NCI-H82 treated with DMSO at 0.1 percent for 48 hours (cell line): ENCODE data around the gene BAZ2B.
"Not testable (repeated sequence)": the region's sequence is repeated elsewhere in the genome, so short reads cannot be mapped to it uniquely, and the experiment has no call there.

Source experiments
- DNase-seq: peaks from one replicate; lab custom pipeline; 2025; ENCODE audit not compliant: unreplicated experiment; lab: John Stamatoyannopoulos, UW

Gene BAZ2B

DNA sequence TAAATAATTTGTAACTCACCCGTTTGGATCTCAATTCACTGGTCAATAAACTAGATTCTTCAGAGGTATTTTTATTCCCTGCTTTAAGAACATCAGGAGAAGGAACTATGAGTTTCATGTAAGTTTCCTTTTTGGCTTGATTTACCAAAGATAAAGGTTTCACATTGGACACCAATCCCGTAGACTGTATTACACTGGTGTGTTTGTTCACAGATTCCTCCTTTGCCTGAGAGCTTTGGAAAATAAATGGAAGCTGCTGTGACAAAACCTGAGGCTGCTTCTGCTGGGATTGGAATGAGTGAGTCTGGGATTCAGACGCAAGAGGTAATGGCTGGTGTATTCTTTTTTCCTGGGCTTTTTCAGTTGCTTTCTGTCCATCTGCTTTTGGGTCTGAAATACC is 178.1 kb downstream of the BAZ2B start:
- DNase-seq = no peak

DNA sequence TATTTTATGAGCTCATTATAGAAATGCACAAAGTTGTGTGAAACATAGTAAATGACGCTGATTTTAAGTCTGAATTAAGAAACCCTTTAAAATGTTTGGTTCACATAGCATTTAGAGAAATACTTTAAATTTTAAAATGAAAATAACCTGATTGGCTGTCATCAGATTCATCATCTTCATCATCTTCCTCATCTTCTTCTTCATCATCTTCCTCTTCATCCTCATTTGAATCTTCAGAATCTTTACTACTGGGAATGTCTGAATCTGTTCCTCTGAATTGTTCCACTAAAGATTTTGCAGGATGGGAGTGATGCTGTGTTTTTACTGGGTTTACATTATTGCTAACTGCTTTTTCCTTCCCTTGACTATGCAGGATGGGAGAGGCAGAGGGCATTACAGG is 183.7 kb downstream of the BAZ2B start:
- no peak for DNase-seq

DNA sequence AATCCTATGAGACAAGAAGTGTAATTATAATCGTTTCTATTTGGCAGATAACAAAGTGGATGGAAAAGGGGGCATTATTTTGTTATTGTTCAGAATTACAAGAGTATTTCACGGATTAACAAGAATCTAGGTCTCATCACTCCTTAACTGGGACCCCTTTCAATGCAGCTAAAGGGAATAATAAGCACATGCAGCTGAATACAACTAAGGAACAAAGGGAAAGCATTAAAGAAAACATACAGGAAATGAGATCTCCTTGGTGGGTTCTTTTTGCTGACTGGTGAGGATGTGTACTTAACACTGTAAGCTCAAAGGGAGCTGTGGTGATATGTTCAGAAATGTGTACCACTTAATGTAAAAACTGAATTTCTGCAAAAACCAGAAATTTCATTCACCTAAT is 189.3 kb downstream of the BAZ2B start:
- DNase-seq = no peak

DNA sequence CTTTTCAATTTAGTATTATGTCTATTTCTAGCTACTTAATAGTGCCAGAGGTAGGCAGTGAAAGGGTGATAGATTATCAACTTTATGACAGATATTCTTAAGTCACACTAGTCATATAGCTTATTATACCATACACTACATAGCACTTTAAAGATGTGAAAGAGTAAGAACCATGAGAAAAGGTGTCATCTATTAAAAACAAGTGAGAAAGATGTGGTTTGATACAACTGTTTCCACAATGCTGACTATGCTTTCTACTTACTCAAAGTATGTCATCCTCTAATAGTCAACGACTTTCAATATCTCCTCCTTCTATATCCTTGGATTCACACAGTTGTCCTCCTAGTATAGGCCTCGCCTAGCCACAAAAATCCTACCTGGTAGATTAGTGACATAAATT is 196.9 kb downstream of the BAZ2B start:
- DNase-seq = no peak

DNA sequence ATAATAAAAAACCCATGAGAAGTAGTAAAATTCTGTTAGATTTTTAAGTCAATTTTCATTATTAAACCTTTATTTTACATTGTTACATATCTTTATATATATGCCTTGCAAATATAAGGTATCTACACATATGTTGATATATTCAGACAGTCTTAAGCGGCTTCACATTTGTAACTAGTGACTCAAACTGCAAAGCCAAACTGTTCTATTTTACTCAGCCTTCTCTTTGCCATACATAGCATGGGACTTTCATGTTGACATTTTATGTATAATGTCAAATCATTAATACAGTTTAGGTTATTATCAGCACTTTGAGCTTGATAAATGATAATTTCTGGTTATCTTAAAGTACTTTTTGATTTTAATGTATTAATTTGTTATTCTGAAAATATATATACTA is 204.9 kb downstream of the BAZ2B start:
- DNase-seq = no peak

DNA sequence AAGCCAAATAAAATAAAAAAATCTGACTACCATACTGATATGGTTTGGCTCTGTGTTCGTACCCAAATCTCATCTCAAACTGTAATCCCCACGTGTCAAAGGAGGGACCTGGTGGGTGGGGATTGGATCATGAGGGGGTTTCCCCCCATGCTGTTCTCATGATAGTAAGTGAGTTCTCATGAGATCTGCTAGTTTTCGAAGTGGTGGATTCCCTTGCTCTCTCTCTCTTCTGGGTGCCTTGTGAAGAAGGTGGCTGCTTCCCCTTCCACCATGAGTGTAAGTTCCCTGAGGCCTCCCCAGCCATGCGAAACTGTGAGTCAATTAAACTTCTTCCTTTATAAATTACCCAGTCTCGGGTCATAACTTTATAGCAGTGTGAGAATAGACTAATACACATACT is 206.1 kb downstream of the BAZ2B start:
- no peak for DNase-seq

DNA sequence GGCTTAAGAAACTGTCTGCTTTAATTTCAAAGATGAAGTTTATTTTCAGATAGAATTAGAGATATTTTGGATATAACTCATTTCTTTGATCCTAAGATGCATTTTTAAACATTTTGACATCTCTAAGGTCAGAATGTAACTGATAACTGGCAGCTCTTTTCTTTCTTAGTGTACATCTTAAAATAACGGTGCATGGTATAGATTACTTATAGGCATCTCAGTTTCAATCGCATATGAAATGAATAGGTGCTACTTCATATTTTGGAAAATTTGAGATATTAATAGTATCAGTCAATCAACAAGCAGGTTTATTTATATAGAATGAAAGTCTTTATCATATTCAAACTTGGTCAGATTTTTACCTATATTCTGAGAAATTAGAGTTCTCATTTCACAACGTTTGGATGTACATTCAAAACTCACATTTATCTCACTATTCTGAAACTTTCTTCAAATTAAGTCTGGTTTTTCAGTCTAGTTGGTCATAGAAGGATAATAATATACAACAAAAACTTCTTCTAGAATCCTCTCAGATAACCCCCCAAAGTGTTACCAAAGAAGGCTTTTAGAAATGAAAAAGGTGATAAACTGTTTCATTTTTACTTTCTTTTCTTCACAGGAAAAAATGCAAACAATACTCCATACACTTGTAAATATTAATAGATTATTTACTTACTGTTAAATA is 207.1 kb downstream of the BAZ2B start:
- no peak for DNase-seq

DNA sequence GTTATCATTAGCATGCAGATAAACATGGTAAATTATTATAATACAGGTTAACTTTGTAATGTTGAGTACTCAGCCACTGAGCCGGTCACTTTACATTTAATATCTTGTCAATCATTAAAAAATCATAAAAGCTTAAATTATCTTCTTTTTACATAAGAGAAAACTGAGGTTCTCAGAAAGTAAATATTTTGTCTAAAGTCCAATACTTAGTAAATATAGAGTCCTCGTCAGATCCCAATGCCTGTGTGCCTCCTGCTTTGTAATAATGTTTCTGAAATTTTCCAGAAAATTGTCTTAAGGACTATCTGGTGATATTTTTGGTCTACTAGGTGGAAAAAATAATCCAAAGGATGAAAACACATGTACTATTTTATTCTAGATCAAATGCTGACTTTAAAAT is 213.6 kb downstream of the BAZ2B start:
- no peak for DNase-seq

DNA sequence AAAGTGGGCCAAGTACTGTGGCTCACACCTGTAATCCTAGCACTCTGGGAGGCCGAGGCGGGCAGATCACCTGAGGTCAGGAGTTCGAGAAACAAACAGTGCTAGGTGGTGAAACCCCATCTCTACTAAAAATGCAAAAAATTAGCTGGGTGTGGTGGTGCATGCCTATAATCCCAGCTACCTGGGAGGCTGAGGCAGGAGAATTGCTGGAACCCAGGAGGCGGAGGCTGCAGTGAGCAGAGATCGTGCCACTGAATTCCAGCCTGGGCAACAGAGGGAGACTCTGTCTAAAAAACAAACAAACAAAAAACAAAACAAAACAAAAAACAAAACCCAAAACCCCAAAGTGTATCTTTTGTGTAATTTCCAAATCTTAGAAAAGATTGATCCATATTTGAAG is 214.2 kb downstream of the BAZ2B start:
- DNase-seq = not testable (repeated sequence)

DNA sequence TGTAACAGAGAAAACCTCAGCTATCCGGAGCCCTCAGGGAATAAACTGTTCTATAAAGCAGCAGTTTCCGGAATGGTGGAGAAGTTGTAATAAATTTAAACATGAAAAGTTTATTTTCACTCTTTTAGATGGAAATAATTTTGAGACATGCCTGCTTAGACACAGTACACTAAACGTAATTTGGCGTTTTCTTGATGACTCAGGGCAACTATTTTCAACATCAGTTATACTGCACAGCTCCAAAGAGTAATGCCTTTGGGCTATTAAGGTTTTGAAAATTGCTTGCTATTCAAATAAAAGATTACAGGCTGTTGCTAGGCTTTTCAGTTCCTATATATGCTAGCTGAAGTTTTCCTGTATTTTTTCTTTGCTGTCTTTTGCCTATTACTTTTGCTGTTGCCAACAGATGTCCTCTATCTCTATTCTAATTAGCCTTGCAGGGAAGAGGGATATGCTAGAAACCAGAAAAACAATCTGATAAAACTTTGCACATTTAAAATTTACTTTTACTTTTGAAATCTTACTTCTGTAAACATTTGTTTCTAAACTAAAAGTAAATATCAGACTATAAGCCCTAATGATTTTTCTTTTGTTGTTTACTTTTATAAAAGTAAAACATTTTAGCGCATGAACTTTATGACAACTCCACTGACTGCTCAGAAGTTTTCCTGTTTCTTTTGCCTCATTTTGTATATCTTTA is 216.5 kb downstream of the BAZ2B start:
- DNase-seq = no peak

DNA sequence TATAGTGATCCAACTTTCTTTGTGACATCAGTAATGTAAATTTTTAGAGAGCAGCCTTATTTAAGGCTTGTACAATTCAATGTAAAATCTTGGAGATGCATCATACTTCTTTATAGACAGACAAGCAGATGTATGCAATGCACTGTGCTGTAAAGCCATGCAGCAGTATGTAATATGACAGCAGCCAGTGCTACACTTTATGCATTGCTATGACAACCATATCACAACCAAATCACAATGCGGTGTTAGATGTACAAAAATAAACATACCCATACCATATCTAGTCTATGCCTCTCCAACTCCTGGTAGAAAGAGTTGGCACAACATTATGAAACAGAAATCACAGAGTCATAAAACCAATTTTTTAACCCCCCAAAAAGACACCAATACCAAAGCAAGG is 219.5 kb downstream of the BAZ2B start:
- DNase-seq = no peak

DNA sequence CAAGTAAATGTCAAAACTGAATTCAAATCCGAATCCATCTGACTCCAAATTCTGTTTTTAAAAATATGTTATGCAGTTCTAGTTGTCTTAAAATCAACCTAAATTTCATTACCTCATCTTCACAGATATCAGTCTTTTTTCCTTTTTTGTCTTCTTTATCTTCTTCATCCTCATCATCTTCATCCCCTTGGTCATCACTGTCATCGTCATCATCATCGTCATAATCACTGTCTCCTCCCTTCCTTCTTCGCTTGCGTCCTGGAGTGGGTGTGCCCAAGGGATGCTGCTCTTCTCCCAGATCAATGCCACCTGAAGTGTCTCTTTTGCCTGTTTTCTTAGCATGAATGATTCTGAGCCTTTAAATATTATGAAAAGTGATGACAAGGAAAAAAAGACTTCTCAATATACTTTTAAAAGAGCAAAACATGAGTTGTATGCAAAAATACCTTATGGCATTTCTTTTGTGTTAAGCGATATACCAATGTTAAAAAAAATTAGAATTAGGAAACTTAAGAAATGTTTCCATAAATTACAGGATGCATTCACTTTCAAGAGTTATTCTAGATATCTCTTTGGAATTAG is 233.8 kb downstream of the BAZ2B start:
- DNase-seq = no peak

DNA sequence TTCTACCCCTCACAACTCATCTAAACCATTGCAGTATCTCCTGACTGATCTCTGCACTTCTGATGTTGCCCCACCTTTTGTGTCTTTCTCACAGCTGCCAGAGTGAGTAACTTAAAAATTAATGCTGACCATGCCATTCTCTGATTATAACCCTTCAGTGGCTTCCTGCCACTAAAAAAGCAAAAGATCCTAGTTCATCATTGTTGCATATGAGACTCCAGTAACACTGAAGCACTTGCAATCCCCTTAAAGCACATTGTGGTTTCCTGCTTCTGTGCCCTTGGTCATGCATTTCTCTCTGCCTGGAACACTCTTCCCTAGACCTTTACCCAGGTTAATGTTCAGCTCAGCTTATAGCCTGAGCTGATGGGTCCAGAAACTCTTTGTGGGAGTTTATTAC is 234.8 kb downstream of the BAZ2B start:
- no peak for DNase-seq

DNA sequence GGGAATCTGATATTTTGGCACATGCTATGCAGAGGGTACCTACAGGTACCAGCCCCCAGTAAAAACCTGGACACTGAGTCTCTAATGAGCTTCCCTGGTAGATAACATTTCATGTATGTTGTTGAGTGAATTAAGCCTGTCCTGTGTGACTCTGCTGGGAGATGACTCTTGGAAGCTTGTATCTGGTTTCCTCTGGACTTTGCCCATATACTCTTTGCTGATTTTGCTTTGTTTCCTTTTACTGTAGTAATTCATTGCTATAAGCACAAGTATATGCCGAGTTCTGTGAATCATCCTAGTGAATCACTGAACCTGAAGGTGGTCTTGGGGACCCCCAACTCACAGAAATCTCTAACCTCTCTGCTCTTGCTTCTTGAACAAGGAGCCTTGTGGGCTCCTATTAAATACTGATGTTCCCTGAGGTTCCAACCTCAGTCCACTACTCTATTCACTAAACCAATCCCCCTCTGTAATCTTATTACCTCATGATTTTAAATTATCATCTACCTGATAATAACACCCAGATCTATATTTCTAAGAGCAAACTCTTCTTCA is 235.6 kb downstream of the BAZ2B start:
- DNase-seq = no peak

DNA sequence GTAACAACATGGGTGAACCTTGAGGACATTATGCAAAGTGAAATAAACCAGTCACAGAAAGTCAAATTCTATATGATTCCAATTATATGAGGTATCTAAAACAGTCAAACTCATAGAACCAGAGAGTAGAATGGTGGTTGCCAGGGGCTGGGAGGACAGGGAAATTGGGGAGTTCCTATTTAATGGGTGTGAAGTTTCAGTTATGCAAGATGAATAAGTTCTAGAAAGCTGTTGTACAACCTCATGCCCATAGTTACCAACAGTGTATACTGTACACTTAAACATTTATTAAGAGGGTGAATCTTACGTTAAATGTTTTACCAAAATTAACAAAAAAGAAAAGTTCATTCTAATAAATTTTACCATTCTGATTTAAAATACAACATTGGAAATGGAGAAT is 237.2 kb downstream of the BAZ2B start:
- DNase-seq = no peak

DNA sequence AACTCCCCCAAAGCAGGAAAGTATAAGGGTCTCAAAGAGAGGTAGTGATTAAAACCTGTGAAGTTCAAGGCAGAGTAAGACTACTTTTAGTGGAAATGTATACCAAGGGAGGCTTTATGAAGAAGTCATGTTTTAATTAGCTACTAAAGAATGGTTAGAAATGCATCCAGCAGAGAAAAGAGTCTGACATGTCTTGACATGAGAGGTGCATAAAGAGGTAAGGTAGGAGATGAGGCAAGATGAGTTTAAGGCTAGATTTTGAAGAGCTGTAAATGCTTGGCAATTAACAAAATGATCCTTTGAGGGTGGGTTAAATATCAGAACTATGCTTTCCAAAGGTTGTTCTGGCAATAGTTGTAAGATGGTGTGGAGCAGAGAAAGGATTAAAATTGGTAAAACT is 241.1 kb downstream of the BAZ2B start:
- no peak for DNase-seq

DNA sequence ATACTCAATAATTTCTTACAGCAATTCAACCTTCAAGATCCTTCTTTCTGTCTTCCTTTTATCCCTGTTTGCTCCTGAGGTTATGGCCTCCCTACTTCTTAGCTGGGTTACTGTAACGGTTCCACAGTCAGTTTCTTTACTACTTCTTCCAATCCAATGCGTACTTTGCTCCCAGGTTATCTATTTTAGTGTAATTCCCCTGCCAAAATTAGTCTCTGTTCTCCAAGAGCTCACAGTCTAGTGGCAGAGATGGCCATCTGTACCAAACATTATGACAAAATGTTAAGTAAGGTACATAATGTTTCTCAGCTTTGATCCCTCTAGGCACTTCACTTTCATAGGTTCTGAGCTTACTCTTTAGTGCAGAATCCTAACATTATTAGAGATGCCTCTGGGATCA is 244.8 kb downstream of the BAZ2B start:
- DNase-seq = no peak

DNA sequence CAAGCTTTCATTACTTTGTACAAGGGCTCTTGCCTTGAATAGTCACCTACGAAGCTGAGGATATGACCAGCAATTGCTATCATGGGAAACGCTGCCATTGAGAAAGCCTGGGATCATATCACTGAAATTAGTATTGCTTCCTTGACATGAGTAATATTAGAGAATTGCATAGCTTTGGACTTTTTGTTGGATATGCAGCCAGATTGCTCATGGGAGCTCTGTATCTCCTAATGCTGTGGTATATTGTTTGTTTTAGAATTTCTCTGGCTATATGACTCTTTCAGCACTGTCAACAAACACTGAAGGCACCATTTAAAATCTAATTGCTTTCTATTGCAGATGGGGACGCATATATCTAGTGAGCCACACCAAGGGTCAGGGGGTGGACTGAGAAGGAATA is 249.8 kb downstream of the BAZ2B start:
- DNase-seq = no peak

DNA sequence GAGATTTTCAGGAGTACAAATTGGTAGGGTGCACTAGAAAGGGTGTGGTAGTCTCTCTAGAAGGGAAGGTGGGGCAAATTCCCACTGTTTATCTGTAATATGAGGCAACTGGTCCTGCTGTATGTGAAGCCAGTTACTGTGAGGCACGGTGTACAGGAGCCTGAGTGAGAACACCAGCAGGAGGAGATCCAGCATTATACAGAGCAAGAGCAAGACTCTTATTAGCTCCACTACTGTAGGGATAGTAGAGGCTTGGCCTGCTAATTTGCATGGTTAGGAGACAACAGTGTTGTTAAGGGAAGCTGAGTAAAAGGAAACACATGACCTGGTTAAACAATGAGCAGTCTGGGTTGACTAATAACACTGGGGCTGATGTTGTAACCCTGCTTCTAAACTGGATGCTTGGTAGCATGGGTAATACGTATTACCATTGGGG is 253.5 kb downstream of the BAZ2B start:
- no peak for DNase-seq

DNA sequence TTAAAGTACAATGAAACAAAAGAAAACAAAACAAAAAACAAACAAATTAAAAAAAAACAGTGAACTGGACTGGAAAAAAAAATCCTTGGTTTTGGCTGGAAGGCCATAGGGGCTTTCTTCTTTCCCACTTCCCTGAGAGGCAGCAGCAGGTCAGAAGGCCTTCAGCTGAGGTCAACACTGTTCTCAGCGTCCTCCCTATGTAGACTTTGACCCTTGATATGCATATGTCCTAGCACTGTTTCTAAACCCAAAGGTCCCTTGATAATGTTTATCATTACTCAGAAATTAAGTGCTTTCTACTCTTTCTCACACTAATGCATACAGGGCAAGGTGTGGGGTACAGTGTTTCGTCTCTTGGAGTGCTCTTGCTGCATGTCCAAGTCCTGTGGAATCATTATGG is 254.3 kb downstream of the BAZ2B start:
- DNase-seq = no peak

DNA sequence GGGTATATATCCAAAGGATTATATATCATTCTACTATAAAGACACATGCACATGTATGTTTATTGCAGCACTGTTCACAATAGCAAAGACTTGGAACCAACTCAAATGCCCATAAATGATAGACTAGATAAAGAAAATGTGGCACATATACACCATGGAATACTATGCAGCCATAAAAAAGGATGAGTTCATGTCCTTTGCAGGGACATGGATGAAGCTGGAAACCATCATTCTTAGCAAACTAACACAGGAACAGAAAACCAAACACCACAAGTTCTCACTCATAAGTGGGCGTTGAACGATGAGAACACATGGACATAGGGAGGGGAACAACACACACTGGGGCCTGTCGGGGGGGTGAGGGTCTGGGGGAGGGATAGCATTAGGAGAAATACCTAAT is 254.7 kb downstream of the BAZ2B start:
- DNase-seq = not testable (repeated sequence)

DNA sequence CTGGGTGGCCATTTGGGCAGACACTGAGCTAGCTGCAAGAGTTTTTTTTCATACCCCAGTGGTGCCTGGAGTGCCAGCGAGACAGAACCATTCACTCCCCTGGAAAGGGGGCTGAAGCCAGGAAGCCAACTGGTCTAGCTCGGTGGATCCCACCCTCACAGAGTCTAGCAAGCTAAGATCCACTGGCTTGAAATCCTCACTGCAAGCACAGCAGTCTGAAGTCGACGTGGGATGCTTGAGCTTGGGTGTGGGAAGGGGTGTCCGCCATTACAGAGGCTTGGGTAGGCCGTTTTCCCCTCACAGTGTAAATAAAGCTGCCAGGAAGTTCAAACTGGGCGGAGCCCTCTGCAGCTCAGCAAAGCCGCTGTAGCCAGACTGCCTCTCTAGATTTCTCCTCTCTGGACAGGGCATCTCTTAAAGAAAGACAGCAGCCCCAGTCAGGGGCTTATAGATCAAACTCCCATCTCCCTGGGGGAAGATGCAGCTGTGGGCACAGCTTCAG is 260.2 kb downstream of the BAZ2B start:
- no peak for DNase-seq
